Activated CD8-positive, alpha-beta memory T cell treated with anti-CD3 and anti-CD28 coated beads for 24 hours (primary cell): ENCODE data around the gene HOXA10.

Source experiments
- DNase-seq: peaks from one replicate; pipeline ENCODE4 v3.0.0-alpha.2; 2020

HOXA10 gene

DNA sequence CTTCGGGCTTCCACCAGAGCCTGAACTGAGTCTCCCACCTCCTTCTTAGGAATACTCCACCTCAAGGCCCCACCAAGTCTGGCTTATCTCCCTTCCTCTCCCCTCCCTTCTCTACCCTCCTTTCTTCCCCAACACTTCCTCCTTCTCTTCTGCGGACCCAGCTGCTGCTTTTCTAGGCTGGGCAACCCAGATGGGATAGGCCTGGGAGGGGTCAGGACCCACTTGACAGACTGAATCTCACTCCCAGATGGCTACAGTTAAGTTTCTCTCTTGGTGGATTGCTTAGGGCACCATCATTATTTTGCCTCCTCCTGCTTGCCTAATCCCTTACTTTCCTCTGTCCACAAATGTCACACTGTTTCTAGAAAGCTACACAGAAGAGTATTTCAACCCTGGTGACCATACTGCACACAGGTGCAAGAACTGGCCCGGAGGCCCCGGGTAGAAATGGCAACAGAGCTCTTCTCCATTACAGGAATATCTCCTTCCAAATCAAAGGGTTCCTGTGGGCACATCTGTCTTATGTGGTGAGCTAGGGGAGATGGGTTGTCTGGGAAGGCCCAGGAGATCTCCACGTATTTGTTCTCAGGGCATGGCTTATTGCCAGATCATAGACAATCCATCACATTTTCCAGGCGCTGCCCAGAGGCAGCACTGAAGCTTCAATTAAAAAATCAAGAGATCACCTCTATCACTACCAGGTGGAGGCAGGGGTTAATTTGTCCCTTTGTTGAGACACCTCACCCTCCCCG lies 16.1 kb upstream of the HOXA10 start:
- peak; percentile 54 for DNase-seq

DNA sequence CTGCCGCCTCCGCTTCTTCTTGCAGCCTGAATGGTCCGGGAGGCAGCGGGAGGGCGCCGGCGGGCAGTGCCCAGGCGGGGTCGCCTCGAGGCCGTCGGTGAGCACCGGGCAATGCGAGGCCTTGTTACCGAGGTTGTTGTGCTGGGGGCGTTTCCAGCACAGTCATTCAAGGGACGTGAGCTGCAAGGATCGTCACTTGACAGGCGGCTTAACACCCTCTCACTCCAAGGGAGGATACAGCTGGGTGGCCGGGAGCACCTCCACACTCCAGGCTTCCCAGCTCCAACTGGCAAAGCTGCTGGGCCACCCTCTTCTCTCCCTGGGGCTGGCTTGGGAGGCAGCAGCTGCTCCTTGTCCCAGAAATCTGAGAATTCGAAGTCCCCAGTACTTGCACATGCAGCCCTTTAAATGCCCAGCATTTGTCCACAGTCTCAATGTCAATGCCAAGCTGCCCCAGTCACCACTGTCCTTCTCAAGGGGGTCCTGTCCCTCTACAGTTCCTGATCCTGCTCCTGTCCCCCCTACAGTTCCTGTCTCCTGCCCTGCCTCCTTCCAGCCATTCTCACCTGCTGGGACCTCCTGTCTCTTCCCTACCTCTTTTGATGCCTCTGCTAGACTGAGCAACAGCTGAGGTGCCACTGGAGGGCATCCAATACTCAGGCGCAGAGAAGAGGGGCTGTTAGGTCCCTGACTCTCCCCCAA lies 15.3 kb upstream of the HOXA10 start:
- DNase-seq = peak; percentile 58

DNA sequence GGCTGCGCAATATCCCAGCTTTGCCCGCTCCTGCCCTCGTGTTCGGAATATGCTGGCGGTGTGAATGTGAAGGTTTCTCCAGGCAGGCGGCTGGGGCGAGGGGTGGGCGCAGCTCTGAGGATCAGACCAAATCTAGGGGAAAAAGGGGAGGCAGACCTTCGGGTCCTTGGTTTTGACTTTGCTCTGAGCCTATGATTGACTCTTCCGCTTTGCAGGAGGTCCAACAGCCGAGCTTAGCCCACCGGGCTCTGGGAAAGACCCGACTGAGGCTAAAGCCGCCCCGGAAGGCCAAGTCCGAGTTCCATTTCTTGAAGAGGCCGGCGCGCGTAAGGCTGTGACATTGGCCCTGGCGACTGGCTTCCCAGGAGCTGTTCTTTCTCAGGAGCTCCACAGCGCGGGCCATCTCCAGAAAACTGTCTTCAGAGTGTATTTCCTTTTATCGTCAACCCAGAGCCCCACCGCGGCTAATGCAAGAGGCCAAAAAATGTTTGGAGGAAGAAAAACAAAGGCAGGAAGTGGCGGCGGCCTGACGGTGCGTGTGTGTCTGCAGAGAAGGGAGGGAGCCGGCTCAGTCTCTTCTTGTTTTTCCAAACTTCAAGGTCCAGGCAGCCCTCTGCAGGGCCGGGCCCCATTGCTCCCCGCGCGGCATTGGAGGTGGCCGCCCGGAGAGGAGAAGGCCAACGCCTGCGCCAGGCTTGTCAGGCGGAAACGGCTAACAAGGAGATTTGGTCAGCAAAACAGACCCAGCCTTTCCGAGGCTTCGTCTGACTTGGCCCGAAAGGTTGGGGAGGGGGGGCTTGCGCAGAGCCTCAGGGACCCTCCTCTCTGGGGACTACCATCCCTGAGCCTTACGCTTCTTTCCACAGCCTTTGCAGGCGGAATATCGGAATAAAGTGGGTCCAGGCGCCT lies 14.5 kb upstream of the HOXA10 start:
- peak; percentile 69 for DNase-seq

DNA sequence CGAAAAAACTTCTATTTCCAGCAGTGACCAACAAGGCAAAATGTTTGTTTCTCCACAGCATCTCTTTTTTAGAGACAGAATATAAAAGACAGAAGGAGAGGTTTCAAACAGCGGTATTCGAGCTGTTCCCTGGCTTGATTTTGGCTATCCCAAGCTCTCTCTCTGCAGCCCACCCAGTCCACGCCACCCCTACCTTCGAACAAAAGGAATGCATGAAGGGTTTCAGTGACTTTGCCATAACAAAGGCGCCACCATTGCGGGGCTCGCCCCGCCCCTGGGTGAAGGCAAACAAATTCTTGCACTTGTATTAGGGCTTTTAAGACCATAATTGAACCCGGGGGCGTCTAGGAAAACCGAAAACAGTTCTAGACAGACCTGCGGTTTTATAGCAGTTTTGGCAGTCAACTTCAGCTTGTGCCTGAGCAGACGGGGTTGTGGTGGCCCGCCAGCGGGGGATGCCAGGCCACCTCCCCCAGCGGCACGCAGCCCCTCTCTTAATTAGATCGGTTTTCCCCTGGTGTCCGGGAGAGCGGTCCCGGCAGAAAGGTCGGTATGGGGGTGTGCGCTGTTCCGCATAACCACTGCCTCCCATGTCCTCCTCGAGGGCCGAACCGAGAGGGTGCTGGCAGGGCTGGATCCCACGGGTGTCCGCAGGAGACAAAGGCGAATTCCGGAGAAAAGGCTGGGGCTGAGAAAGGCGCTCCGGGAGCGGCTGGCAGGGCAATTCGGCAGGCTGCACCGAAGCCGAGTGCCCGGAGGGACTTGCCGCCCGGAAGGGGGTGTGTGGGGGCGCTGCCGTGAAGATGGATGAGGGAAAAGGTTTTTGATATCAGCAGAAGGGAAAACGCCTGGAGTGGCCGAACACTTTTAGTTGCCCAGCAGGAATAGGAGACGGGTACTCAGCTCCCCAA lies 13.6 kb upstream of the HOXA10 start:
- DNase-seq = peak; percentile 61

DNA sequence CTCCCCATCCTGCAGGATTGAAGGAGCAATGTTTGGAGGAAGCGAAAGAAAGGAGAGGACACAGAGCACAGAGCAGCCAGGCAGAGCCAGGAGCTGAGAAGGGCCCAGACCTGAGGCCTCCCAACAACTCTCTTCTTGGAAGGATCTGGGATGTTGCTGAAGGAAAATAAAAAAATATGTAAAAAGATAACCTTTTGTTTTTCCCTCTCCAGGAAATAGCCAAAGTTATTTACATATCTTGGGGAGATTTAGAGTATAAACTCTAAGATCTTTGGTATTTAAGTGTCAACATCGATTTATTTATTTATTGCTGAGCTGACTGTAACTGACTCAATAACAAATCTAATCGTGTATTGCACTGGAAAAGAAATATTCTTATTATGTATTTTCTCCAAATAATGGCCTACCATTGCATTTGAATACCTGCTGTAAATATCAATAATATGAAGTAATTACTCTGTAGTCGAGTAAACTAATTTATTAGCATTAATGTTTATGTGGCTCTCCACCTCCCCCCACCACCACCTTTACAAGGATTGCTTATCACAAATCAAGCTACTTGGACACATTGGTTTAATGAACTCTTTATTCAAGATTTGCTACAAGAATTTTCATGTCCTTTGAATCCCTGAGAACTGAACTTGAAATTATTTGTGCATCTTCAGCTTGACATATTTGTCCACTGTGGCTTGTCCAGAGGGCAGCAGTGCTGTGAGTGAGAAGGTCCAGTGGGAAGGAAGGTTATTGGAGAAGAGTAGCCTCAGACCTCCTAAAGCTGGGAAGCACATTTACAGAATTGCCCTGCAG lies 12.8 kb upstream of the HOXA10 start:
- no peak for DNase-seq

DNA sequence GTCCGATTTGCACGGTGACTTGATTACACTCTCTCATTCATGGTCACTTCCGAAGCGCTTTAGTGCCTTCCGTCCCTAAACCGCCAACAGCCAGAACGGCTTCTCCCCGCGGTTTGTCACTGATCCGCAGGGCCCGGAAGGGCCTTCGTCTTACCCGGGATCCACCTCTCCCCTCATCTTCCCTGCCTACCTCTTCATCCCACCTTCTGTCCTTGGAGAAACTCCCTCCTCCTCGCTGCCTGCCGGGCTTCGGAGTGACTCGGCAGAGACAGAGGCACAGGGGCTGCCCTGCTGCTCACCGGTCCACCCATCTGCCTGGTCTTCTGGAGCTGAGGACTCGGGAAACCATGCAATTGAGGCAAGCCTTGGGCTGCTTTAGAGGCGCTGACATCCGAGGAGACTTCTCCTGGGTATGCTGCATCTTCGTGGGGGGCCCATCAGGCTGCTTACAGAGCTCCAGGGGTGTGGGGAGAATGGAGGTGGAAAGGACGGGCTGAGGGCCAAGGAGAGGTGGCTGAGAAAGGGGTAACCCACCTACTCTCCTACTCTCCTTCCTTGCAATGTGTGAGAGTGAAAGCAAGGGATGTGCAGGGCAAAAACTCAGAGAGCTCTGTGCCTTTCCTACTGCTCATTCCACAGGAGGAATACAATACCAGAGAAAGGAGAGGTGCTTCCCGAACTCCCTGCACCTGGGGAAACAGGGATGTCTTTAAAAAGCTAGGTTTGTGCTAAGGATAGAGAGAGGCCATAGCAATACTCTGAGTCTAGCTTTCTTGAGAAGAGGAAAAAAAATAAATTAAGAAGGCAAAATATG lies 11.9 kb upstream of the HOXA10 start:
- peak; percentile 66 for DNase-seq

DNA sequence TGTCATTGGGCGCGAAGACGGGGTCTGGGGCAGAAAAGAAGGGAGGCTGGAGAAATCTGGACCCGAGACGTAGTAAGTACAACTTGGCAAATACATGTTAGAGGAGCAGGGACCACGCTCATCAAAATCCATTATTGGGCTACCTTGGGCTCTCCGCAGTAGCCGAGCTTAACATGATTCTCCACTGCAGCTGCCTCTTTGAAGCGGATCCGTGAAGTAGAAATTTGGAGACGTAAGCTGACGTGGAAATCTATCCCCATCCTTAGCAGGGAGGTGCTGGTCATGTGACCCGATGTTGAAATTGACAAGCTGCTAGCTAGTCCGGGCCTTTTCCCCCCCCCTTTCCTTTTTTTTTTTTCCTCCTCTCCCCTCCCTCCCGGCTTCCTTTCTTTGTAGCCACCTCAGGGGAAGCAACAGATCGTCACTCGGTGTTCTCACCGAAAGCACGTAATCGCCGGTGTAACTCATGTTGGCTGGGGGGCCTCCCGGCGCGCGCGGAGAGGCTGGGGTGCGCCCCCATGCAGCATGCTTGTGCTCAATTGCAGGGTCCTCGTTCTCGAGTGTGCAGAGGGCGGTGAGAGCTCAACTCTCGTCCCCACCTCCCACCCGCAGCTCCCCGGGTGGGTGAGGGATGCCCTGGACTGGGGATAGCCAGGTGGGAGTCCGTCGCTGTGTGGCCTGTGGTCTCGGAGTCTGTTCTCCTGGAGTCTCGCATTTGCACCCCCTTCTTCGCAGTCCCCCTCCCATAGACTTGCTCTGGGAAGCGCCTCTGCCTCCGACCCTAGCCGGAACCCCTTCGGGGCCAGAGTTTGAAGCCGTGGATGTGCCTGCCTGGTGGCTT lies 11.1 kb upstream of the HOXA10 start, which contains the start of gene HOXA11:
Gene HOXA11, minus strand, starts transcription at position 220 of the 841 bp plus-strand sequence. Its CDS starts 88 bp downstream, at position 132.
- peak; percentile 66 for DNase-seq

DNA sequence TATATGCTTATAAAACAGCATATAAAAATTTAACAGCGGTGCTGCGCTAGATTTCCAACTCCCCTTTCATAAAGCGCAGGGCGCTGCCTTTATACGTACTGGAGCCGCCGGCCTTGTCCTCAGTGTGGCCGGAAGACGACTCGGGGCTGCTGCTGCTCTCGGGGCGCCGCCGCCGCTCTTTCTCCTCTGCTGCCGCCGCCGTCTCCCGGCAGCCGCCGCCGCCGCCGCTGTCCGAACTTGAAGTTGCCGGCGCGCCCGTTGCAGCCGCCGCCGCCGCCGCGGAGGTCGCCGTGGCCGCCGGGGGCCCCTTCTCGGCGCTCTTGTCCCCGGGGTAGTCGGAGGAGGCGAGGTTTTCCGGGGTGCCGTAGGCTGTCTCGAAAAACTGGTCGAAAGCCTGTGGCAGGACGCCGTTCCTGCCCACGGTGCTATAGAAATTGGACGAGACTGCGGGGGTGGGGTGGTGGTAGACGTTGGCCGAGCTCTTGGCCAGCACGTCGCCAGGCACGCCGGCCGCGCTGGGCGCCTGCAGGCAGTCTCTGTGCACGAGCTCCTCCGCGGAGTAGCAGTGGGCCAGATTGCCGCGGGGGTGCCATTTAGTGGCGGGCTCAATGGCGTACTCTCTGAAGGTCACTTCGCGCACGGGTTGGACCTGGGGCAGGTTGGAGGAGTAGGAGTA lies 10.4 kb upstream of the HOXA10 start:
- peak; percentile 67 for DNase-seq

DNA sequence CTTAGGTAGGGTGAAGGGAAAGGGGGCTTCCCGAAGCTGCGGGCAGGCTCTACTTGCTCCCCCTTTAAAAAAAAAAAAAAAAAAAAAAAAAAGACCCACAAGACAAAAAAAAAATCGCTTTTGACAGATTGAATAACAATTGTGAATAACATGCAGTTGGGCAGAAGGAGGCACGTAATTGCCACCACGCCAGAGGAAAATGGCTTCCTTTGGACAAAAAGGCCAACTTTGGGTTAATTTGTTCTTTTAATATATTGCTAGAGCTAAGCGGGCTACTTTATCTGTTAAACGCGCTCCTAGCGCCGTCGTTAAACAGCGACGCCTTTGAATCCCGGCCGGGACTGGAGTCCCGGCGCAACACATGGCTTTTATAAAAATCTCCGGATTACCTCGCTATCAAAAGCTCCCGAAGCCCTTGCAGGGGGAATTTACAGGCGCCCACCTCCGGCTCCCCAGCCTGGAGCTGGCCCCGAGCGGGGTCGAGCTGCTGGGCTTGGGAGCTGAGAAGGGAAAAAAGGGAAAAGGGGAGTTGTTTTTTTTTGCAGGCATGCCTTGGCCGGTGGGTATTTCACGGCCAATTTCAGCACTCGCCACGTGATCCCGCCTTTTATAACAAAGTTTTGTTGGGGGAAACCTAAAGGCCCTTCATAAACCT lies 9.7 kb upstream of the HOXA10 start:
- peak; percentile 59 for DNase-seq

DNA sequence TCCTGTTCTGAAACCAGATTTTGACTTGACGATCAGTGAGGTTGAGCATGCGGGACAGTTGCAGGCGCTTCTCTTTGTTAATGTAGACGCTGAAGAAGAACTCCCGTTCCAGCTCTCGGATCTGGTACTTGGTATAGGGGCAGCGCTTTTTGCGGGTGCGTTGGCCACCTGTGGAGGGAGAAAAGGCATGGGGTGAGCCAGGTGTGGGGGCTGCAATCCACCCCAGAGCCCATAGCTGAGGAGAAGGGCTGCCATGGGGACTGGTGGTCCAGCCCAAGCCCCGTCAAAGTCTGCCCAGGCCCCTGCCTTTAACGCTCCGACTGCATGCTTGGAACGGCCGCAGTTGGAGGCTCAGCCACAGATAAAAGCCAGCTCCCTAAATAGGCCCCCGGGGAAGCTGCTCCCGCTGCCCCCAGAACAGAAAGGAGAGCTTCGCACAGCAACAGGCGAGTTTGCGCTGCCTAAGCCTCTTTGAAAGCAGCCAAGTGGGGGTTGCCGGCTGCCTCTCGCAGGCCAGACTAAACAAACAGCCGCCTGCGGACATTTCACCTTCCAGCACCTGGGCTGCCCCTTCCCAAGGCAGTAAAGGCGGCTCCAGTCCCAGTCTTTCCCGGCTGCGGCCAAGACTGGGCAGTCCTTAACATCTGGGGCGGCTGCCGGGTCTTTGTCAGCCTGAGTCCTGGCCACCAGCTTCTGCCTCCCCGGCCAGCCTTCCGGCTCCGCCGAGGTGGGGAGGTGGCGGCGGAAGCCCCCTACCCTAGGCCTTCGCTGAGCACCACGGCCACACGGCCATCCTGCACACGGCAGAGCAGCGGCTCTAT lies 9.0 kb upstream of the HOXA10 start:
- peak; percentile 58 for DNase-seq

DNA sequence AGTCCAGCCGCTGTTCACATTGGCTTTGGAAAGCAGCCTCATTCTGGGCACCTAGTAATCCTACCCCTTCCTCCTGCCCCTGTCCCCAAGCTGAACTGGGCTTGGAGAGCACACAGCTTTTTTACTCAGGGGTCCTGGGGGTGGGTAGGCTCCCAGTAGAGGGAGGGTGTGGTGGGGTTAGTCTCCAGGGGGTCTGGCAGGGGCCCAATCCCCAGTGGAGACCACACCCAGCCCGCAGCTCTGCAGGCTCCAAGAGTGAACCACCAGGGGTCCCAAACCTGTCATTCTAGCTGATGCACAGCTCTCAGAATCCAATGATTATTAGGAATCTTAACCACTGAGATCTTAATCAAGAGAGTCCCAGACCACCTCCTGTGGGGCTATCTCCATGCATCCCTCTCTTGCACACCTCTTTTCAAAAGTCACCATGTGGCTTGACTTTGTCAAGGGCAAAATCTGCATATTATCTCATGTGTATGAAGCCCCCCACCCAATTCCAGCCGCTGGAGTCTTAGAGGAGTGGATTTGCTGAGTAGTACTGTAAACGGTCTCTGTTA lies 8.2 kb upstream of the HOXA10 start:
- DNase-seq = peak; percentile 52

DNA sequence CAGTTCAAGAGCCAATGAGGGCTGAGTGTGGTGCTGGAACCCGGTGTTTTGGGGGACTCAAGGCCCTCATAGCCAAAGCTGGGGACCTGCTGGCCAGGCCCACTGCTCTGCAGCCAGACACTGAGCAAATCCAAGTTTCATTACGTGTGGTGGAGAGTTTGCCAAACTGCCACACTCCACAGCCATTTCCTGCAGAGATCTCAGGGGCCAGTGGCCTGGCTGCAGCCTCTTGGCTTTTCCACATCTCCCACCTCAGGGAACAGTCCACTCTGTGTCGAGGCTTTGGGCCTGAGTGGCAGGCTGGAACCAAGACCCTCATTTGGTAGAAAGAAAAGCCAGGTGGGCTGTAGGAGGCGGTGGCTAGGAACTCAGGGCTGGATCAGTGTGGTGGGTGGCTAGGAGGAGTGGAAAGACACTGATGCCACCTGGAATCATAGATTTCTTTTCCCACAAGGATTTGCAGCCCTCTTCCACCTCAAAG lies 7.7 kb upstream of the HOXA10 start:
- DNase-seq = no peak

DNA sequence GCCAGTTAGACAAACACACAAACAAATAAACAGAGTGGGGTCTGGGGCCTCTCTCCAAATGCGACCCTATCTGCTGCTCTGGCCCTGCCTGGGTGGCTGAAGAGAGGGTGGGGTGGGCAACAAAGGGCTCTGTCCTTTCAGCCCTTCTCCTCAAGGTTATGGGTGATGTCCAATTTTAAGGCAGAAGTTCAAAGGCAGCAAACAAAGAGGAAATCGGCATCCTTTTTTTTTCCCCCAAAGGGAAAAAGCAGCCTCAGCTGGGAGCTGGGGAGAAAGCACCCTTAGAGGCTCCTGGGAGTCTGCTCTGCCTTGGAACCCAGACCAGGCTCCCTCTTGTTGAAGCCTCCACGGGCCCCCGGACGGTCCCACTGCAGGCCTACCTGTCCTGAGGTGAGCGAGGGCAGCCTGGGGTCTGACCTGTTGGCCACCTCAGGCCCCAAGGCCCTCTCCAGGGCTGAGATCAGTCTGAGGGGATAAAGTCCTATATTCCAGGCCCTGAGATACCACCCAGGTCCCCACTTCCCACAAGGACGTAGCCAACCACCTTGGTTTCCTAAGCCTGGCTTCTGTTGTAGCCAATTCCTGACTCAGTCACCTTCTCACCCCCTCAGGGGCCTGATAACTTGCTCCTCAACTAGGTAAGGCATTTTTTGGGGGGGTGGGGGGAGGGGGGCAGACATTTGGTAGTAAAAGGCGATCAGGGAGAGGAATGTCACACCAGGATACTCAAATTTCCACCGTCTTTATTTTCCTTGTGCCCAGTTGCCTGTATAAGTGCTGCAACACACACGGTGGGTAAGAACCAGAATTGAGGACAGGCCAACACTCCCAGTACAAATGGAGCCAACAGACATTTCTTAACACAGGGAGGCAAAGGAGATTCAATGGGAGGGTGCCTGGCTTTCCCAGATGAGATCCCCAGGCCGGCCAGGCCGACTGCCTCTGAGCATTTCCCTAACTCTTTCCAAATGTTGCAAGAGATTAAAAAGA lies 6.6 kb upstream of the HOXA10 start:
- peak; percentile 58 for DNase-seq

DNA sequence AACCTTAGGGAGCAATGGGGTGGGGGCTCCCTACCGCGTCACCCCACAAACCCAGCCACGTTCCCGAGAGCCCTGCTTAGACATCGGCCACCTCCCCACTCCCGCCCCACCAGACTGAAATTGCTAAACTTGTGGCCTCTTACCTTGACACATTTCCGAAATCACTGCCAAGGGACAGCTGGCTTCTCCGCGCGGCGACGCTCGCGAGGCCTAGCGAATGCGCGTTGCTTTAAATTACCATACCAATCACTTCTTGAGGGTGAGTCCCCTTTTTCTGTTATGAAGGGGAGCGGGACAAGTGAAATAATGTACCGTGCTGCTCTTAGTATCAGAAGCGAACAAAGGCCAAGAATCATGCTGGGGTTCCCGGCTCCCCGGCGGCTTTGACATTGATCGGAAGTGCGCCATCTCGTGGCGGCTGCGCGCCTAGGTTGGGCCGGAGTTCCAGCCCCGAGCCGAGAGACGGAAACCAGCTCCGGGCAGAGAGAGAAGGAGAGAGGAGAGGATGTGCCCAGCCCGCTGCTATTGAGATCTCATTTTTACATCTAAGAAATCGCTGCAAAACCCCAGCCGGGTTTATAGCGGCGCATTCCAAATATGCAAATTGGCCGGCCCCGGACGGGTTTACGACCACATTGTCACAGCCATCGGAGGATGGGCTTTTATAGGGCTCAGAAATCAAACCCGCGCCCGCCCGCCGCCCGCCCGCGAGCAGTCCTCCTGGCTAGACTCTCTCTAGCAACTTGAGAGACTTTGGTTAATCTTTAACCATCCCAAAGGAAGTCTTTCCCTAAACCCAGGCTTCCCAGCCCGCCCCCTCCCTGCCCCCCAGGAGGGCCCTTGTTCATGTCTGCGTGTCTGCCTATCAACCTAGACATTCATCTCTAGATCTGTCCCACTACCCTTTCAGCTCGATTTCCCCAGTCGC lies 5.6 kb upstream of the HOXA10 start:
- DNase-seq = peak; percentile 86
